Activated naive CD8-positive, alpha-beta T cell (primary cell): ENCODE results near the gene EHBP1.
A peak's percentile ranks its signal among the peaks of the same experiment; 100 is the strongest.

Experiments
- H3K27ac Mint-ChIP-seq: one replicate; pipeline ENCODE4 v1.8.0; 2021; ENCODE audit warnings: mixed read lengths
- H3K27me3 Mint-ChIP-seq: one replicate; pipeline ENCODE4 v1.8.0; 2021; ENCODE audit warnings: mixed read lengths
- H3K36me3 Mint-ChIP-seq: one replicate; pipeline ENCODE4 v1.8.0; 2021; ENCODE audit warnings: mixed read lengths
- H3K4me1 Mint-ChIP-seq: one replicate; pipeline ENCODE4 v1.8.0; 2021; ENCODE audit warnings: low read depth, mixed read lengths
- H3K4me3 Mint-ChIP-seq: one replicate; pipeline ENCODE4 v1.8.0; 2021; ENCODE audit warnings: mild to moderate bottlenecking, mixed read lengths
- H3K9me3 Mint-ChIP-seq: one replicate; pipeline ENCODE4 v1.8.0; 2021; ENCODE audit warnings: low read depth, mixed read lengths

Gene EHBP1

DNA sequence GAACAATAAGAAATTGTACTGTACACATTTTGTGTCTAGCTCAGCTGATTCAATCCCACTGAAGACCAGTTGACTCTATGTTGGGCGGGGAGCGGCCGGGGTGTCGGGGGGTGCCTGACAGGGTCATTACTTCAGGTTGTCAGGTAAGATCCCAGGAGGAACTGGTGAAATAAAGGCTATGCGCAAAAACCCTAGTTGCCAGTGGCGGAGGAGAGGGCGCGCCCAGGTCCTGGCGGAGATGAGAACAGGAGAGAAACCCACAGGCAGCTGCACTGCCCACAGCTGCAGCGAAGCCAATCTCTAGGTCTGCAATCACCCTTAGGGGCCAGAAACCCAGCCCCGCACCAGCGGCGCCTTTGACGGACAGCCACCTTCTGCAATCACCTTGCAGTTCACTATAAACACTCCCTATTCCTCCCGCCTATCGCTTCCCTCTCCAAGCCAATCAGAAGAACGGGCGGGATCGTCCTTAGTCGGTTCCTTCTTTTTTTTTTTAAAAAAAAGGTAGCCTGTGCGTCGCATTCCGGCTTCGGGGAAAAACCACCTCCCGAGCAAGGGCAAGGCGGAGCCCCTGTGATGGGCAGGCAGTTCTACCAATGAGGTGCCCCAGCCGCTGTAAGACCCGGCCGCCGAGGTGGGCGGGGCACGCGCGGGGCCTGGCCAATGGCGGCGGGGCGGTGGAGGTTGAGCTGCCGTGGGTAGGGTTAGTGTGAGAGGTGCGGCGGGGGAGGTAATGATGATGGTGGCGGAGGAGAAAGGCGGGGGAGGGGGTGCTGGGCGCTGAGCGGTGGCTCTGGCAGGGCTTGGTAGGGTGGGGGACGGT, at the start of gene EHBP1:
TSS of gene EHBP1 (plus strand) at position 707 of the 823 bp plus-strand sequence. CDS start 1,479 bp downstream, outside the sequence.
- peaks cover 39% of the 10 kb centered on the region for H3K4me1 Mint-ChIP-seq
- H3K36me3 Mint-ChIP-seq, result peaks cover 8% of the 10 kb centered on the region
- H3K27ac Mint-ChIP-seq, result peak within 1 kb of the TSS; percentile 64
- H3K27me3 Mint-ChIP-seq, result no peaks in the 10 kb centered on the region
- peak within 1 kb of the TSS; percentile 87 for H3K4me3 Mint-ChIP-seq
- no peaks in the 10 kb centered on the region for H3K9me3 Mint-ChIP-seq

DNA sequence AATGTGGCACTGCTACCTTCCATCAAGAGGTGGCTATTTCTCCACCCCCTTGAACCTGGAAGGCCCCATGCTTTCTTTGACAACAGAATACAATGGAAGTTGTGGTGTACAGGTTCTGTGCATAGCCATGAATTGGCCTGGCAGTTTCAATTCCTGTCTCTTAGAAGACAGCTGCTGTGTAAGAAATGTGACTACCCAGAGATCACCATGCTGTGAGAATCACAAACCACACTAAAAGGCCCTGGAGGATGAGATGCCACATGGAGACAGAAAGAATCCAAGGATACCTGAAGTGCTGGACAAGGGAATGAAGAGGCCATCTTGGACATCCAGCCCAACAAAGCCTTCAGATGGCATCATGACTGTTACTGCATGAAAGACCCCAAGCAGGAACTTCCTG, 47.7 kb upstream of the EHBP1 start:
- H3K36me3 Mint-ChIP-seq, result no peaks in the 10 kb centered on the region
- H3K4me1 Mint-ChIP-seq, result no peaks in the 10 kb centered on the region
- peaks cover 7% of the 10 kb centered on the region for H3K27me3 Mint-ChIP-seq
- H3K4me3 Mint-ChIP-seq, result no peak overlapping the region
- no peaks in the 10 kb centered on the region for H3K9me3 Mint-ChIP-seq
- no peak overlapping the region for H3K27ac Mint-ChIP-seq

DNA sequence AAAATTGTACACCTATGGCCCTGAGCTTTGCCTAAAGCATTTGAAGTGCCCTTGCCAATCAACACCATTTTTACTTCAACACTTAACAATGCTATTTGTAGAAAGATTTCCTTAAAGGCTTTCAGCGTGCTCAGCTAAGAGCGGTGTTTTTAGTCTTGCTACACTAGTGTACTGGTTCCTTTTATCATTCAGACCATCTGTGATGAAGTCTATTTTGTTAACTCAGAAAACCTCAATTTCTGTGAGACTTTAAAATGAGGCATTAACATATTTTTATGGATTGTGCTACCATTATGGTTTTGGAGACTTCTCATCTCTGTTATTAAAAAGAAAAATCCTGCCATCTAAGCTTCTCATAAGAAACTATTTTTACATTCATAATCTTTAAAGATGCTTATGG, 46.6 kb upstream of the EHBP1 start:
- H3K9me3 Mint-ChIP-seq, result no peaks in the 10 kb centered on the region
- no peak overlapping the region for H3K27ac Mint-ChIP-seq
- no peak overlapping the region for H3K4me3 Mint-ChIP-seq
- H3K36me3 Mint-ChIP-seq, result no peaks in the 10 kb centered on the region
- H3K27me3 Mint-ChIP-seq, result peaks cover 7% of the 10 kb centered on the region
- no peaks in the 10 kb centered on the region for H3K4me1 Mint-ChIP-seq

DNA sequence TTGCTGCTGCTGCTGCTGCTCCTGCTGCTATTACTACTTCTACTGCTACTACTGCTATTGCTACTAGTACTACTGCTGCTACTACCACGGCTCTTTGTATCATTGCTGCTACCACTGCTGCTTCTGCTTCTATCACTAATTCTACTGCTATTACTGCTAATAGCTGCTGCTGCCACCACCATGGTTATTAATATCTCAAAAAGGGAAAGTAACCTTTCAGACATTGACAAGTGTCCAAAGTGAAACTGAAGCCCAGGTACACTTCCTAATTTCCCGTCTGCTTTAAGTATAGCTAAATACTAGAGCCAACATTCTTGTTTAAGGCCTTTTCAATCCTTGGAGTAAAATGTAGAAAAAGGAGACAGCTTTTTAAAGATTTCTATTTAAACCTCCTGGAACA, 45.4 kb upstream of the EHBP1 start:
- no peak overlapping the region for H3K27ac Mint-ChIP-seq
- H3K36me3 Mint-ChIP-seq, result no peaks in the 10 kb centered on the region
- no peak overlapping the region for H3K4me3 Mint-ChIP-seq
- H3K27me3 Mint-ChIP-seq, result peaks cover 4% of the 10 kb centered on the region
- H3K9me3 Mint-ChIP-seq, result no peaks in the 10 kb centered on the region
- H3K4me1 Mint-ChIP-seq, result no peaks in the 10 kb centered on the region

DNA sequence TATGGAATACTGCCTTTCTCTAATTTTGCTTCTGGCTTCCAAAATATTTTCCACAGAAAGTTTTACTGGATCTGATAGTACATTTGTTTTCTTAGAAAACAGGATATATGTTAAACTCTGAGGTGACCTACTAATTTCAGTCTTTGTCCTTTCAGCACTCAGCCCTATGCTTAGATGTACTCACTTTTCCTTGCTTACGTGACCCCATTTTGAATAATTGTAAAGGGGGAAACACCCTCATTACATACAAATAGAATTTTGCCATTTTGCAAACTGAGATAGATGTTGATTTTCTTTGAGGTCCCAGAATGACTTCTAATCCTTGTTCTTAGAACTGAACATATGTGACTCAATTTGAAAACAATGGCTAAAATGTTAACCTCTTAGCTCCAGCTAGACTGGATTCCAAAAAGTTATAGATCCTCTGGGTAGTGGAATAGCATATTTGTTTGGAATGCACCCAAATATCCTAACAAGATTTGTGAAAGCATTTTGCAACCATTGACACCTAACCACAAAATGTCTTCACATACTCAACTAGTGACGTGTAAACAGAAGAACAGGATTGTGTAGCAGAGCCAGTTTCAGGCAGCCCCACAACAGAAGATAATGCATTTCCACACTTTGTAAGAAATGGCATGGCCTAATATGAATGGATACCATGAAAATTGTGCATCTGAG, 44.8 kb upstream of the EHBP1 start:
- Mint-ChIP-seq H3K27ac (no peak overlapping the region), H3K36me3 (no peaks in the 10 kb centered on the region), H3K4me1 (no peaks in the 10 kb centered on the region), H3K9me3 (no peaks in the 10 kb centered on the region), H3K27me3 (peaks cover 6% of the 10 kb centered on the region), H3K4me3 (no peak overlapping the region)

DNA sequence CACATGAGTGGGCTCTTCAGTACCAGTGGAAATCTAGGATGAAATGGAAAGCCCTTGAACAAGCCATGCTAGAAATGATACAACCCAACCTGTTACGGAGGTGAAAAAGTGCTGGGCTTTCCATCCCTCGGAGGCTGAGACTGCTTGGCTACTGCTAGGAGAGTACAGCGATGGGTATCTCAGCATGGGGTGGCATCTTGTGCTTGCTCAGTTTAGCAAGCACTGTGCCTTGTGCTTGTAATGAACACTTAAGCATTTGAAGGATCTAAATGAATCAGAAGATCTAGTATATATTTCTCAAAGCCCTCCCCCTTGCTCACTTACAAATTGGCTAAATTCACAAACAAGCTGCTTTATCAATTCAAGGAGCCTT, 44.3 kb upstream of the EHBP1 start:
- Mint-ChIP-seq H3K9me3 (no peaks in the 10 kb centered on the region), H3K36me3 (no peaks in the 10 kb centered on the region), H3K4me1 (no peaks in the 10 kb centered on the region), H3K27me3 (peaks cover 7% of the 10 kb centered on the region), H3K4me3 (no peak overlapping the region), H3K27ac (no peak overlapping the region)

DNA sequence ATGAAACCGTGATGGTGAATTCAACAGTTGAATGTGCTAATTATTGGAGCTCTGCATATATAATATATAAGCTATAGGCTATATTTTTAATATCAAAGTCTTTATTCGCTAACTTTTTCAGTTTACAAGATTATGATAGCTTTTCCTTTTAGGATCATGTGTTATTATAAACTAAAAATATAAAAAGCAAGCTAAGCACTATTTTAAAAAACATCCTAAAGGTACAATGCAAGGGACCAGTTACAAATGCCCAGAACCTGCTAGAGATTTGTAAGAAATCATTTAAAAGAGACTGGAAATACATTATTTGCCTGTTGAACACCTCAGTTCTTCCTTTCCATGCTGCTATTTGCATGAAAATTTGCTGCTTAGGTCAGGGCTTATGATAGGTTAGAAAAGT, 43.4 kb upstream of the EHBP1 start:
- Mint-ChIP-seq H3K27ac (no peak overlapping the region), H3K9me3 (no peaks in the 10 kb centered on the region), H3K36me3 (no peaks in the 10 kb centered on the region), H3K4me3 (no peak overlapping the region), H3K4me1 (no peaks in the 10 kb centered on the region), H3K27me3 (peaks cover 7% of the 10 kb centered on the region)

DNA sequence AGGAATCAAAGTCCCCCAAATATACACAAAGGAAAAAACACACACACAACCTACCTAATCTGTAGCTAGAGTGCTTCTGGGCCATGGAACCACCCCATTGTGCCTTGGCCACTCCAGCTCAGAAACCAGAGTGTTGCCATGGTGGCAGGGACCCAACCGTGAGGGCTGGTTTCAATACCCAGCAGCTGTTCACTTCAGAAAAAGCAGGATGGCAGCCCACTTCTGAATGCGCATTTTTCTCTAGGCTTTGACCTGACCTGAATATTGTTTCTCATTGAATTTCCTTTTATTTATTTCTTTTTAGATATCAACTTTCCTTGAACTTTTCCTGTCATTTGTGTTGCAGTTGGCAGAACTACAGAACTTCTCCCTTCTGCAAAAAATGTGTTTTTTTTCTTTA, 43.0 kb upstream of the EHBP1 start:
- Mint-ChIP-seq H3K27me3 (peaks cover 7% of the 10 kb centered on the region), H3K4me3 (no peak overlapping the region), H3K36me3 (no peaks in the 10 kb centered on the region), H3K9me3 (no peaks in the 10 kb centered on the region), H3K27ac (no peak overlapping the region), H3K4me1 (no peaks in the 10 kb centered on the region)

DNA sequence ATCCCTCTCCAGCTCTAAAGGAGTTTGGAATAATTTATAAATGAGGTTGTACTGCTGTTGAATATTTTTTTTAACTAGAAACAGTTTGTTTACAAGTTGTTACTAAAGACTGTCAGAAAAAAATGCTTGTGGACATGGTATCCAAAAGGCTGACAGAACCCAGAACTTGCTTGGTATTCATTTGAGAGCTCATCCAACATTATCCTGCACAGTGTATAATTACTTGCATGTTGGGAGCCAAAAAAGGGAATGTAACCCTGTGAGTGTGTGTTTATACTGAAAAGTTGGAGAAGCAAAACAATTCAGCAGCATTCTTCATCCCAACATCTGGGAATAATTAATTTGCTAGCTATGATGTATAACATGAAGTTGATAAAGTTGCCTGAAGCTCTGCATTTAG, 42.1 kb upstream of the EHBP1 start:
- Mint-ChIP-seq H3K27ac (no peak overlapping the region), H3K4me1 (no peaks in the 10 kb centered on the region)

DNA sequence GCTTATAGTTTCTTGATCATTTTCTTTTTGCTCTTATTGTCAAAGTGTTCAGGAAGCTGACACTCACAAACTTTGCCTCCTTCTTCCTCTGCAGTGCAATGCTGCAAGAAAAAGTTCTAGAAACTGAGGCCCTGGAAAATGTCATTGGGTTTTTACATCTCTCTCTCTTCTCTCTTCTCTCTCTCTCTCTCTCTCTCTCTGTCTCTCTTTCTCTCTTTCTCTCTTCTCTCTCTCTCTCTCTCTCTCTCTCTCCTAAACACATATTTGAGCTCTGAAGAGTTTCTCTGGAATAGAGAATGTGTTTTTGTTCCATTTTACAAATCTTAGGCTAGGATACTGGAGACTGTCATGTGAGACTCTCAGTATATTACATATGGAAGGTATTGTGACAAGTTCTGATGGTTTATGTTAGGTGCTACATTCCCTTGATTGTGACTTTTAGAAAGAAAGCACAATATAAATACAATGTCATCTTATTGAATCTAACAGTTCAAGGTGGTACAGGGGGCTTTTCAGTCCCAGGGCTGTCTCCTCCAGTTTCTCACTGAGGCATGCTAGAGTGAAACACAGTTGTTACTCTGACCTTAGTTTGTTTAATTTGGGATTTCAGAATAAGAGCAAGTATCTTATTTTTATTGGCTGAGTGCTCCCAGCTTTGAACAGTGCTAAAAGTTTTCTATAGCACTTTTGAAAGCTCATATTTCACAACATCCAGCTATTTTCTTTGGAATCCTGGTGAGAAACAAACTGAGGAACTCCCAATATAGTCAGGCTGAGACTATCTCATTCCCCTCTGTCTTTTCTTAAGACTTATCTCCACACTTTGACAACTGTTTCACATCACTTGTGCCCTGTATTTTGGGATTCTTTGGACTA, 41.4 kb upstream of the EHBP1 start:
- H3K9me3 Mint-ChIP-seq, result no peaks in the 10 kb centered on the region
- H3K4me1 Mint-ChIP-seq, result no peaks in the 10 kb centered on the region
- H3K27me3 Mint-ChIP-seq, result peaks cover 7% of the 10 kb centered on the region
- H3K4me3 Mint-ChIP-seq, result no peak overlapping the region
- no peaks in the 10 kb centered on the region for H3K36me3 Mint-ChIP-seq
- no peak overlapping the region for H3K27ac Mint-ChIP-seq

More for the DNA sequence above, 42.1 kb upstream of the EHBP1 start:
- no peaks in the 10 kb centered on the region for H3K36me3 Mint-ChIP-seq
- no peak overlapping the region for H3K4me3 Mint-ChIP-seq
- H3K9me3 Mint-ChIP-seq, result no peaks in the 10 kb centered on the region
- H3K27me3 Mint-ChIP-seq, result peaks cover 7% of the 10 kb centered on the region

DNA sequence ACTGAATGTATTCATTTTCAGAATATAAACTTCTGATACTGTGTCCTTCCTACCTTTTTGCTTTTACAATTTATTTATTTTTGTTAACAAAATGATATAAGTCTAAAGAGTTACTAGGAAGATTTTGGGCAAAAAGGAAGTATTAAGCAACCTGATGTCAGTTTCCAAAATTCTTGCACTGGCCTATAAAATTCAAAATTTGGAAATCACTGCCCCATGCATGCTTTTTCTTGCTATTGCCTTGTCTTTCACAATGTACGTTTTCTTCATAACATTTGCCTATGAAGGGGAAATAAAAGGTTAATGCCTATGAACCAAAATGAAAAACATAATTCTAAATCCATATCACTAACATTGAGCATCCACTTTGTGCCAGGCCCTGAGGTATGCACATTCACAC, 40.1 kb upstream of the EHBP1 start:
- Mint-ChIP-seq H3K27ac (no peak overlapping the region), H3K27me3 (peaks cover 7% of the 10 kb centered on the region), H3K4me1 (no peaks in the 10 kb centered on the region), H3K36me3 (no peaks in the 10 kb centered on the region), H3K4me3 (no peak overlapping the region), H3K9me3 (no peaks in the 10 kb centered on the region)

DNA sequence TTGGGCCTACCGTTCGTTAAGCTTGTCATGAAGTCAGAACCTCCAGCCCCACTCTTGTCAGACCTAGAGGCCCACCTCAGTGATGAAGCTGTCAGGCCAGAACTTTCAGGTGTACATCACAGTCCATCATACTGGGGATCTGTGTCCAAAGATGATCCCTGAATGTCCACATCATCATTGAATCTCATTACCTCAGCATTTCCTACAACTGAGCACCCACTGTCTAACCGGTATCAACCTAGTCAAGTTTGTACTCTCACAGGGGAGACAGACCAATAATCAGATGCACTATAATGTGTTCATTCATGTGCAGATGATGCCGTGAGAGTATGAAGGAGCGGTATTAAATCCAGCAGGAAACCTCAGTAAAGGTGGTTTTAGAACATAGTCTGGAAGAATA, 36.3 kb upstream of the EHBP1 start:
- Mint-ChIP-seq H3K9me3 (no peaks in the 10 kb centered on the region), H3K27me3 (peaks cover 3% of the 10 kb centered on the region), H3K4me1 (no peaks in the 10 kb centered on the region), H3K36me3 (no peaks in the 10 kb centered on the region), H3K4me3 (no peak overlapping the region), H3K27ac (no peak overlapping the region)

DNA sequence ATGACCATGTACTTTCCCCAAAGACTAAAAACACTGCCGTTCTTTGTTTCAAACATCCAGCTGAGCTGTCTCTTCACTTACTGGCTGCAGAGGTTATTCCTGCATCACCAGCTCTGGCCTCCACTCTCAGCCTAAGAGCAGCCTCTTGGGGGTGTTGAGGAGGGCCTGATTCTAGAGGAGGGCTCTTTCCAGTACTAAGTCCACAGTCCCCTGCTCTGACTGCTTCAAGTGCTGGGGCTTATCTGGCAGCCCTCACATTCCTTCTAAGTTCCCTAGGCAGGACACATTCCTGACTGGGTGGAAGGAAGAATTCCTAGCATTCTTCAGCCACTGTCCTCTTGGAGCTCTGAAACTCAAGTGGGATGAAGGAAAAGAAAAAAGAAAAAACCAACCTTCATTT, 32.9 kb upstream of the EHBP1 start:
- H3K27ac Mint-ChIP-seq, result no peak overlapping the region
- no peaks in the 10 kb centered on the region for H3K4me1 Mint-ChIP-seq
- H3K36me3 Mint-ChIP-seq, result no peaks in the 10 kb centered on the region
- H3K9me3 Mint-ChIP-seq, result no peaks in the 10 kb centered on the region
- H3K4me3 Mint-ChIP-seq, result no peak overlapping the region
- H3K27me3 Mint-ChIP-seq, result peaks cover under 1% of the 10 kb centered on the region

DNA sequence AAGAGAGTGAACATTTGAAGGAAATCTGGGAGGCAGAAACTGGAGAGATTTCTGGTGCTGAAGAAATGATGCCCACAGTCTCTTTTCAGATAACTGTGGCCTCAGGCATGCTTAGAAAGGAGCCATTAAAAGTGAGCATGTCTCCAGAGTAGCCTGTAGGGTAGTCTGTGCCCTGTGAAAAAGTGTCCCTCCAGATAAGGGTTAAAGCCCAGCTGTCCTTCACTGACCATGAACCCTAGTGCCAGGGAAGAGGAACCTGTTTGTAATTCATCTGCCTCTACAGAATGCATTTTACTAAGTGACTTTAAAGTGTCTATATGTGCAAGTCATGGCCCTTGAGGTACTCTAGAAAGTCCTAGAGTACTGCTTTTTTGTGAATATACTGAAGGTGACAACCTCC, 30.5 kb upstream of the EHBP1 start:
- Mint-ChIP-seq H3K4me3 (no peak overlapping the region), H3K36me3 (no peaks in the 10 kb centered on the region), H3K9me3 (no peaks in the 10 kb centered on the region), H3K4me1 (no peaks in the 10 kb centered on the region), H3K27ac (no peak overlapping the region), H3K27me3 (peaks cover 5% of the 10 kb centered on the region)

DNA sequence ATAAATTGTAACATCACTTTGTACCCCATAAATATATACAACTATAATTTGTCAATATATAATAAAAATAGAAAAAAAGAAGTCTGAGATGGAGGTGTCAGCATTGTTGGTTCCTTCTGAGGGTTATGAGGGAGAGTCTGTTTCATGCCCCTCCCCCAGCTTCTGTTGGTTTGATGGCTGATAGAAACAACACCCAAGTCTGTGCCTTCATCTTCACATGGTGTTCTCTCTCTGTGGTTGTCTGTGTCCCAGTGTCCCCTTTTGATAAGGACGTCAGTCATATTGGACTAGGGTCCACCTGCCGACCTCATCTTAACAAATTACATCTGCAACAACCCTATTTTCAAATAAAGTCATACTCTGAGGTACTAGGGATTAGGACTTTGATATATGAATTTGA, 20.3 kb upstream of the EHBP1 start:
- Mint-ChIP-seq H3K27me3 (peaks cover 17% of the 10 kb centered on the region), H3K4me1 (no peaks in the 10 kb centered on the region), H3K27ac (no peak overlapping the region), H3K36me3 (no peaks in the 10 kb centered on the region), H3K9me3 (no peaks in the 10 kb centered on the region), H3K4me3 (no peak overlapping the region)
